Activated CD8-positive, alpha-beta memory T cell treated with anti-CD3 and anti-CD28 coated beads for 48 hours (primary cell): ENCODE measurements around the gene BEST2.
"Not testable (repeated sequence)": the region's sequence is repeated elsewhere in the genome, so short reads cannot be mapped to it uniquely, and the experiment has no call there.

Experiments used
- DNase-seq, 3 experiments: peaks; one replicate each; pipeline ENCODE4 v3.0.0-alpha.2; 2020; ENCODE audit warnings: low read depth in 2 of 3, low spot score in 2 of 3

BEST2 gene

DNA sequence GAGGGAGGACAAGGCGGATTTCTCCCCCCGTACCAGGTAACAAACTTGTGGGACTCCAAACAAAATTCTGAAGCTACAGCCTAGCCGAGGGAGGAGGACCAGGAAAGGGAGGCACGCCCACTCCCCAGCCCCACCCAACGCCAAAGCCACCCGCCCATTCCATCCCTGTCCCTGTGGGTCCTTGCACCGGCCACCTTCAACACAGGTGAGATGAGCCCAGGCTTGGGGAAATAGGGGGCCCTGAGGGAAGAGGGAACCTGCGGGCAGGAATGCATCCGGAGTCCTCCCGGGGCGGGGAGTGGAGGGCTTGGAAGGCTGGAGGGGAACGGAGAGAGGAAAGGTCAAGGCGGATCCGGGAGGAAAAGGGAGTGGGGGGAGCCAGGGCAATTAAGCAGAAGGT lies at the start of gene BEST2:
Gene BEST2 (plus strand): TSS at position 157 of the 400 bp plus-strand sequence. CDS start 802 bp downstream, outside the sequence.
- DNase-seq, result no peak

DNA sequence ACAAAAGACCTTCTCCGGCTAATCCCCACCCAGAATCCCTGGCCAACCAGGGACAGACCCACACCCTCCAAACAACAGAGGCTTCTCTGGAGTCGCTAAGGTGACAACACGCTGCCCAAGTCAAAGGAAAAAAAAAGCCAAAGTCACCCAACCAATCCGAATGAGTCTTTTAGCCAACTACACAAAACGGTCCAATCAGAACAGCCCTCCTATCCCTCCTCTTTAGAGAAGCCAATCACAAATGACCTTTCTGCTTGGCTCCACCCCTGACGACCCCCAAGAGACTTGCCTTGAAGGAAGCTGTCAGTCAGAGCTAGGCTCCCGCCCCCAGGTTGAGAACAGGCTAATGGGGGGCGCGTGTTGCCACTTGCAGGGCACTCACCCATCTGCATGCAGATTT lies 48.5 kb upstream of the BEST2 start:
- peak in 1 of 3 experiments; percentile 27 for DNase-seq

GRCh38 chr19:12705169-12705568 lies 46.4 kb upstream of the BEST2 start:
- no peak for DNase-seq

DNA sequence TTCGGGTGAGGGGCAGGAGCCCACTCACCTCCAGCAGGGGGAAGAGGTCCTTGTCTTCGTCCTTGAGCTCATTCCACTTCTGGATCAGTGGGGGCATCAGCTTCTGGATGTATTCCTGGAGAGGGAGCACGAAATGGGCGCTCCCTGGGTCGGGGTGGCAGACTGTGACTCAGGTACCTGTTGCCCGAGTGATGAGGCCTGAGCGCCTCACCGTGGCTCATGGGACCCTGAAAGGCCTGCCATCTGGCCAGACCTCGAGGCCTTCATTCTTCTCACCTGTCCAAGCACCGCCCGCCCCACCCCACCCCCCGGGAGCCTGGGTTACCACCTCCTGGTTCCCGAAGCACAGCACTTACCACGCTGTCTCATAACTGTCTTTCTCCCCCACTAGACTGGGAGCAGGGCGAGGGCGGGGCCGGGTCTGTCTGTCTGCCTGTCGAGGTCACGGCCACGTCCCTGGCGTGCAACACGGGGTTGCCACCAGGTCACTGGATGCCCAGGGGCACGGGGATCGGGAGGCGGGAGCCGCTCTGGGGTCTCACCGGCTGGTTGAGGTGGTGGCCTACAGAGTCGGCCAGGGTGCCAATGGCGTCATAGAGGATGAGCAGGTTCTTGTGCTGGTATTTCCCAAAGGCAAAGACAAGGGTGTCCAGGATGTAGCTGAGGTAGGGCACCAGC lies 45.8 kb upstream of the BEST2 start:
- DNase-seq, result no peak

- no peak for DNase-seq
Measured at GRCh38 chr19:12706332-12706718, 45.3 kb upstream of the BEST2 start.

DNA sequence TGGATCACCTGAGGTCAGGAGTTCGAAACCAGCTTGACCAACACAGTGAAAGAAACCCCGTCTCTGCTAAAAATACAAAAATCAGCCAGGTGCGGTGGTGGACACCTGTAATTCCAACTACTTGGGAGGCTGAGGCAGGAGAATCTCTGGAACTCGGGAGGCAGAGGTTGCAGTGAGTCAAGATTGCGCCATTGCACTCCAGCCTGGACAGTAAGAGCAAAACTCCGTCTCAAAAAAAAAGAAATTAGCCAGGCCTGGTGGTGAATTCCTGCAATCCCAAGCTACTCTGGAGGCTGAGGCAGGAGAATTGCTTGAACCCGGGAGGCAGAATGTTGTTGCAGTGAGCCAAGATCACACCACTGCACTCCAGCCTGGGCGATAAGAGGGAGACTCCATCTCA lies 43.0 kb upstream of the BEST2 start:
- no peak for DNase-seq

DNA sequence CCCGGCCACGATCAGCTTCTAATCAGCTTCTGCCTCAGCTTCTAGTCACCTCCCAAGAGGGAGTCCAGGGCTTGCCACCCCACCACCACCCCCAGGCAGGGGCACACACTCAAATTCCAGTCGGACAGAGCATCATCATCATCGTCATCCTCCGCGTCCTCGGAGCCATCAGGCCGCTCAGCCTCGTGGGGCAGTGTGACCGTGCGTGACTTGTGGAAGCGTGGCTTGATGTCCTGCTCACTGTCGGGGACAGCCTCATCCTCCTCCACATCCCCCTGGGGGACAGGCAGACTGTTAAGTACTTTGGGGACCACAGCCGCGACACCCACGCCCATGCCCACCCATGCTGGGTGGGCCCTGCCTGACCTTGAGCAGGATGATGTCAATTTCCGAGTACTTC lies 40.4 kb upstream of the BEST2 start:
- DNase-seq, result no peak

- not testable (repeated sequence) for DNase-seq
Measured at GRCh38 chr19:12712077-12712476, 39.5 kb upstream of the BEST2 start.

- DNase-seq, result not testable (repeated sequence)
Measured at GRCh38 chr19:12713304-12713703, 38.3 kb upstream of the BEST2 start.

DNA sequence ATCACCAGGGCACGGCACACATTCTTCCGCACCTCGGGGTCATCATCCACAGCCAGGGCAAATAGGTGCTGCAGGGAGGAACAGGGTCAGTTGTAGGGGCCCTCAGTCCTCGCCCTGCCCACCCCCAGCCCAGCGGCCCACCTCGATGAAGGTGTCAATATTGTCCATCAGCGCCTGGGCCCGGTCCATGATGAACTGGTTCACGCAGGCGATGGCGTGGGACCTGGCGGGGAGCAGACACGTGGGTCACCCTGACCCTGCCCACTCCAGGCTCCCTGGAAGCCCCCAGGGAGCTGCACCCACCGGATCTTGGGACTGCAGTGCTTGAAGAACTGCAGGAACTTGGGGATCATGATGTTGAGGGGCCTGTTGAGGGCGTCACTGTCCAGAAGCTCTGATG lies 36.5 kb upstream of the BEST2 start:
- DNase-seq, result no peak

- no peak for DNase-seq
Measured at GRCh38 chr19:12715929-12716328, 35.7 kb upstream of the BEST2 start.

- DNase-seq, result no peak
Measured at GRCh38 chr19:12720296-12720695, 31.3 kb upstream of the BEST2 start.

GRCh38 chr19:12720851-12721655 lies 30.5 kb upstream of the BEST2 start:
- DNase-seq, result no peak

- DNase-seq, result no peak
Measured at GRCh38 chr19:12721656-12722565, 29.7 kb upstream of the BEST2 start.

- DNase-seq, result peak; percentile 76 to 80 (median 80)
Measured at GRCh38 chr19:12722566-12723380, 28.8 kb upstream of the BEST2 start.

GRCh38 chr19:12723381-12723640 lies 28.3 kb upstream of the BEST2 start:
- DNase-seq, result no peak

DNA sequence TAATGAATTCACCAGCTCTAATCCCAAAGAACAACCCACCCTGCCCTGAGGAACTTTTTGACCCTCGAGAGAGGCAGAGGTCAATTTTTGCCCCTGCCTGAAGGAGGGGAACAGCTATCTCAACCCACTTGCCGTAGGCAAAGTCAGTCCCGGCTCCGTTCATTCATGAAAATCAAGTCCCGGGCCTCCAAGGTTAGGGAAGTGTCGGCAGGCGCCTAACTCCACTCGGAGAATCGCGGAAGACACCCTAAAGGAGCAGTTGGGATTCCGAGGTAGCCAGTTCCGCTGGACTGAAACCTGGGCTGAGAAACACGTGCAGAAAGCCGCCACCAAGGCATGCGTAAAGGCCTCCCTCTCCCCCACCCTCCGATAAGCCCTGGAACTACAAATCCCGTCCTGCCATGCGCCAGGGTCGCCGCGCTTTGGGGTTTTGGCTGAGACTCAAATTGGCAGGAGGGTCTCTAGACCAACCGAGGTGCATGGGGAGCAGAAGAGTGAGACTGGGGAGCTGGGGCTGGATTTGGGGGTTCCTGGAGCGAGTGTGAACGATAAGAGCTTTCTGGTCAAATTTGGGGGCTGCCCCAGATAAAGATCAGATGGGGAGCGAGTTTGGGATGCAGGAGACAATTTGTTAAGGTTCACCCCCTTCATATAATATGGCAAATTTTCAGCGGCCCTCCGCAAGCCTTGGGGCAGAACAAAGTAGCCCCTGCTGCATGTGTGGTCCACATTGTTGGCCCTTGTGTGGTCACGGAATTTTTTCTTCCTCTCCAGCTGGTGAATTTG lies 27.8 kb upstream of the BEST2 start, which contains the start of gene TNPO2:
Gene TNPO2 (minus strand): TSS at position 292 of the 786 bp plus-strand sequence. CDS start 2,955 bp downstream, outside the sequence.
- DNase-seq, result peak; percentile 53 to 59 (median 53)

- not testable (repeated sequence) for DNase-seq
Measured at GRCh38 chr19:12725612-12726011, 26.0 kb upstream of the BEST2 start.

- DNase-seq, result no peak
Measured at GRCh38 chr19:12726988-12727316, 24.6 kb upstream of the BEST2 start.
